Stomach (tissue), 4 donors: ENCODE data around the gene NKAIN4.

Experiments used
- CTCF ChIP-seq, 7 experiments: fragments of 450-650 bp in 4 of 7; fragments of 200-600 bp in 3 of 7; sonication (generic) in 3 of 7; IDR thresholded peaks; one replicate each; pipeline ENCODE4 v1.5.1; 2016 to 2019; ENCODE audit warnings: antibody characterized with exemption in 7 of 7, control low read depth in 2 of 7, mild to moderate bottlenecking in 1 of 7
- EP300 ChIP-seq: sonication (generic); formaldehyde crosslinking; IDR thresholded peaks from one replicate; pipeline ENCODE4 v1.6.1; 2017; ENCODE audit warnings: antibody characterized with exemption
- POLR2AphosphoS5 ChIP-seq, 3 donors: sonication (generic); formaldehyde crosslinking; IDR thresholded peaks; one replicate each; pipeline ENCODE4 v1.6.1; 2016; ENCODE audit warnings: antibody characterized with exemption in 3 of 3

- TF ChIP-seq POLR2AphosphoS5 (IDR thresholded peaks at IDR 0.05) (no peak), CTCF (IDR thresholded peaks at IDR 0.05) (no peak), EP300 (no peak)
Observed at GRCh38 chr20:63228806-63229205, 25.5 kb downstream of the NKAIN4 start.
